ENCODE results near the gene SORCS3. TPM values are rescaled to one million over a fixed set of nuclear protein-coding genes. Genes with fewer than 3 reads are reported as not detected.

The SORCS3 gene
- total RNA-seq, 1 experiment from 2014 or later: 0.94 TPM

GRCh38 chr10:104650635-104651331 lies 9.7 kb downstream of the SORCS3 start (continued):
- TF ChIP-seq ARID4B (CRISPR knock-in tag; IDR thresholded peaks at IDR 0.05; ENCODE audit: borderline replicate concordance): no peak
- TF ChIP-seq ZNF425 (CRISPR knock-in tag; conservative IDR thresholded peaks at IDR 0.05): no peak
- no peak for TF ChIP-seq JUN (CRISPR knock-in tag; IDR thresholded peaks at IDR 0.05)
- TF ChIP-seq FOXP1 (CRISPR knock-in tag; IDR thresholded peaks at IDR 0.05; ENCODE audit: borderline replicate concordance): no peak
- no peak for TF ChIP-seq SP1 (CRISPR knock-in tag; conservative IDR thresholded peaks at IDR 0.05)

GRCh38 chr10:104657036-104657435 lies 15.9 kb downstream of the SORCS3 start:
- H3K9me3 Mint-ChIP-seq: no peaks in the 10 kb centered on the region
- CTCF ChIA-PET: interaction anchor here (1.0 to 1.4 kb wide), 2 partner anchors 18 to 24 kb away, joined by 3 to 6 read pairs; no protein-coding TSS in a partner anchor

GRCh38 chr10:104657457-104657856 lies 16.4 kb downstream of the SORCS3 start:
- no peak for ATAC-seq
- POLR2A ChIA-PET: no interaction called here
- no peaks in the 10 kb centered on the region for H3K36me3 Mint-ChIP-seq
- H3K4me3 Mint-ChIP-seq: no peak overlapping the region
- H3K4me1 Mint-ChIP-seq: peaks cover 15% of the 10 kb centered on the region
- CTCF ChIA-PET: interaction anchor here (1.0 to 1.4 kb wide), 4 partner anchors 15 to 78 kb away, joined by 3 to 6 read pairs (median 3); no protein-coding TSS in a partner anchor
- no peaks in the 10 kb centered on the region for H3K27me3 Mint-ChIP-seq (ENCODE audit: low read depth)
- no peak for DNase-seq (ENCODE audit: low spot score)
- H3K9me3 Mint-ChIP-seq: no peaks in the 10 kb centered on the region
- H3K27ac Mint-ChIP-seq: no peak overlapping the region
- TF ChIP-seq ARID4B (CRISPR knock-in tag; IDR thresholded peaks at IDR 0.05; ENCODE audit: borderline replicate concordance): no peak
- no peak for TF ChIP-seq CREB1 (CRISPR knock-in tag; IDR thresholded peaks at IDR 0.05)
- no peak for TF ChIP-seq GRHL2 (CRISPR knock-in tag; IDR thresholded peaks at IDR 0.05; ENCODE audit: insufficient replicate concordance, severe bottlenecking)
- no peak for TF ChIP-seq ZNF512 (CRISPR knock-in tag; IDR thresholded peaks at IDR 0.05; ENCODE audit: borderline replicate concordance)
- TF ChIP-seq E2F1 (CRISPR knock-in tag; IDR thresholded peaks at IDR 0.05): no peak
- no peak for TF ChIP-seq SMAD3 (CRISPR knock-in tag; IDR thresholded peaks at IDR 0.05; ENCODE audit: borderline replicate concordance)
- no peak for TF ChIP-seq TEAD1 (CRISPR knock-in tag; IDR thresholded peaks at IDR 0.05)
- TF ChIP-seq ZNF138 (CRISPR knock-in tag; conservative IDR thresholded peaks at IDR 0.05): no peak
- TF ChIP-seq GTF2I (CRISPR knock-in tag; conservative IDR thresholded peaks at IDR 0.05): no peak
- no peak for TF ChIP-seq CTCF (IDR thresholded peaks at IDR 0.05)
- TF ChIP-seq JAZF1 (CRISPR knock-in tag; IDR thresholded peaks at IDR 0.05): no peak

More at GRCh38 chr10:104657036-104657435, 15.9 kb downstream of the SORCS3 start:
- DNase-seq (ENCODE audit: low spot score) (no peak), ATAC-seq (no peak)
- POLR2A ChIA-PET: no interaction called here
- Mint-ChIP-seq H3K4me1 (peaks cover 15% of the 10 kb centered on the region), H3K36me3 (no peaks in the 10 kb centered on the region), H3K27ac (no peak overlapping the region), H3K27me3 (ENCODE audit: low read depth) (no peaks in the 10 kb centered on the region), H3K4me3 (no peak overlapping the region)
- TF ChIP-seq GRHL2 (CRISPR knock-in tag; IDR thresholded peaks at IDR 0.05; ENCODE audit: insufficient replicate concordance, severe bottlenecking): no peak

All from WTC11 (cell line).